Measurements from ENCODE around the gene NMUR1.

The NMUR1 gene

GRCh38 chr2:231554327-231554726, 24.1 kb upstream of the NMUR1 start:
- no peak for DNase-seq (ENCODE audit: low spot score)

DNA sequence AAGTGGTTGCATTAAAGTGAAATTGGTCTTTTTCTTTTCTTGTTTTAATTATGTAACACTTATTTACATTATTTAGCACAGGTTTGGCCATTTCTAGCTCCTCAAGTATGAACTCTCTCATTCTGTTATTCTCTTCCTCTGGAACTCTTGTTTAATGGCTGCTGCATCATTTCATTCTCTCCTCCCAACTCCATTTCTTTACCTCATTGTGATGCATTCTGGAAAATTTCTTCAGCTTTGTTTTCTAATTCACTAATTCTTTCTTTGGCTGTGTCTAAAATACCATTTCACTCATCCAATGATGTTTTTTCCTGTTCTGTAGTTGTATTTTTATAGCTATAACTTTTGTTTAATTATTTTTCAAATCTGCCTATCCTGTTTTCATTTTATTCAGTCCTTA, 22.5 kb upstream of the NMUR1 start:
- no peak for DNase-seq (ENCODE audit: low spot score)

DNA sequence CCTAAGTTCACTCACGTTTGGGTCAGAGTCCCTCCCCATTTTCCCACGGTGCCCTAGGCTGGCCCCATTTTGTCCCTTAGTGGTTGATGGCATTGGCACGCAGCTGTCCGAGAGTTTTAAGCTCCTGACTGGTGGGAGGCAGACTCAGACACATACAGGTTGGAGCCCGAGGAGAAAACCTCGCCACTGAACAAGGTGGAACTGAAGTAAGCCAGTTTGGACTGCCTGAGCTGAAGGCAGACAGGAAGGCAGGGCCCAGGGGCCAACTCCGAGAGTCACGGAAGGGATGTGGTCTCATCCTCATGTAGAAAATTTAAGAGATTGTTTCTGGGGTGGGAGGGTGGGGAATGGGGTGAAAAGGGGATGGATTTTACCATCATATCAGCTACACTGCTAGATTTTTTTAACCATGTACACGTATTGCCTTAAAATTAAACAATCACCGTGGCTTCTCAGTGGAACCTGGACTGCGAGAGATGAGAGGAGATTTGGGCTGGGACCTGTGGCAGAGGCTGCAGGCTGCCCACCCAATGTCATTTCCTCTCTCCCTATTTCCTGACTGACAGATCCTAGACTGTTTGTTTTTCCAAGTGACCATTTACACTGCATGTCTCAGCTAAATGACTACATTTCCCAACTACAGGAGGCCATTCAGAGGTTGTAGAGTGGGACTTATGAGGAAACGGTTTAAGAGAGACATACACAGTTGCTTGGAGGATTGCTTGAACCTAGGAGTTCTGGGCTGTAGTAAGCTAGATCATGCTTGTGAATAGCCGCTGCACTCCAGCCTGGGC, 19.4 kb upstream of the NMUR1 start:
- no peak for DNase-seq (ENCODE audit: low spot score)

GRCh38 chr2:231548752-231549151, 18.5 kb upstream of the NMUR1 start:
- DNase-seq (ENCODE audit: low spot score), result no peak

DNA sequence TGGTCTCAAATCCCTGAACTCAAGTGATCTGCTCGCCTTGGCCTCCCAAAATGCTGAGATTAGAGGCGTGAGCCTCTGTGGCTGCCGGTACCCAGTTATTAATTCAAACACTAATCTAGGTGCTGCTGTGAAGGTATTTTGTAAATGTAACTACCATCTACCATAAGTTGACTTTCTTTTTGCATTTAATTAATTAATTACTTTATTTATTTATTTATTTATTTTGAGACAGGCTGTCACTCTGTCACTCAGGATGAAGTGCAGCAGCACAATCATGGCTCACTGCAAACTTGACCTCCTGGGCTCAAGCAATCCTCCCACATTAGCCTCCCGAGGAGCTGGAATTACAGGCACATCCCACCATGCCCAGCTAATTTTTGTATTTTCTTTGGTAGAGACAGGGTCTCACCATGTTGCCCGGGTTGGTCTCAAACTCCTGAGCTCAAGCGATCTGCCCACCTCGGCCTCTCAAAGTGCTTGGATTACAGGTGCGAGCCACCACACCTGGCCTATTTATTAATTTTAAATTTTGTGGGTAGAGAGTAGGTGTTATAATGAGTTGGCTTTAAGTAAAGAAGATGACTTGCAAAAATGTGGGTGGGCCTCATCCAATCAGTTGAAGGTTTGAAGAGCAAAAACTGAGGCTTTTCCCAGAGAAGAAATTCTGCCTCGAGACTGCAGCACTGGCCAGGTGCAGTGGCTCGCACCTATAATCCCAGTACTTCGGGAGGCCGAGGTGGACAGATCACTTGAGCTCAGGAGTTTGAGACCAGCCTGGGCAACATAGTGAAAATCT, 17.3 kb upstream of the NMUR1 start:
- no peak for DNase-seq (ENCODE audit: low spot score)

- DNase-seq (ENCODE audit: low spot score), result no peak
These were observed 15.9 kb upstream of the NMUR1 start for GRCh38 chr2:231546014-231546715.

DNA sequence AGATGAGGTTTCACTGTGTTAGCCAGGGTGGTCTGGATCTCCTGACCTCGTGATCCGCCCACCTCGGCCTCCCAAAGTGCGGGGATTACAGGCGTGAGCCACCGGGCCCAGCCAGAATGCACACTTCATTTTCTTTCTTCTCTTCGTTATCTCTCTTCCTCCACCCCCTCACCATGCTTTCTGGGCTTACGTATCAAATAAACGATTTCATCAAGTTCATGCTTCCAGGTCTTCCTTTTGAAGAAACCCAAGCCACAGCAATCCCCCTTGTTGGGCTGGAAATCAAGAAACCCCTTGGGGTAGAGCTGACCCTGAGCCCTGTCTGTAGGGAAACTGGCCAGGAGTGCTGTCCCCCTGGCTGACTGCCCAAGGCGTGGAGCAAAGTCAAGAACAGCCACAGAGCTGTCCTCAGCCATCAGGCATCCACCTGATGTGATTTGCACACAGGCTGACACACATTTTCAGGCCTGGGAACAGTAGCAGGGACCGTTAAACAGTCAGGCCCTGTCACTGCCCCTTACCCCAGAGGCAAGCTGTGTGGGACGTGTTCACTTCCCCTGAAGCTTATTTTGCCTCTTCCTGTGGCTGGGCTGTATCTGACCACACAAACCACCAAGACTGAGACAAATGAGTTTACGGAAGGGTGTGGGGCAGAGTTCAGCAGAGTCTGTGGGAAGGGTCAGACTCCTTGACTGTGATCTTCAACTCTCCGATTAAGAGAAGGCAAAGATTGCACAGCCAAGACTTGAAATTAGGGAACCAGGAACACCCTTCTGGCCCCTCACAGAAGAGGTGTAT, 15.1 kb upstream of the NMUR1 start:
- DNase-seq (ENCODE audit: low spot score), result no peak

DNA sequence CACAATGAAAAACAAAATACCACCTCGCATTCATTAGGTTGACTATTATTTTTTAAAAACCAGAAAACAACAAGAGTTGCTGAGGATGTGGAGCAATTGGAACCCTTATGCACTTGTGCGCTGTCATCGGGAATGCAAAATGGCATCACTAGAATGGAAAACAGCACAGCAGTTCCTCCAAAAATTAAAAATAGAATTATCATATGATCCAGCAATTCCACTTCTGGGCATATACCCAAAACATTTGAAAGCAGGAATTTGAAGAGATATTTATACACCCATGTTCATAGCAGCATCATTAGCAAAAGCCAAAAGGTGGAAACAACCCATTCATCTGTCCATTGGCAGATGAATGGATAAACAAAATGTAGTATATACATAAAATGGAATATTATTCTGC, 11.9 kb upstream of the NMUR1 start:
- DNase-seq (ENCODE audit: low spot score), result peak; percentile 51

GRCh38 chr2:231541645-231542044, 11.4 kb upstream of the NMUR1 start:
- DNase-seq (ENCODE audit: low spot score), result no peak

DNA sequence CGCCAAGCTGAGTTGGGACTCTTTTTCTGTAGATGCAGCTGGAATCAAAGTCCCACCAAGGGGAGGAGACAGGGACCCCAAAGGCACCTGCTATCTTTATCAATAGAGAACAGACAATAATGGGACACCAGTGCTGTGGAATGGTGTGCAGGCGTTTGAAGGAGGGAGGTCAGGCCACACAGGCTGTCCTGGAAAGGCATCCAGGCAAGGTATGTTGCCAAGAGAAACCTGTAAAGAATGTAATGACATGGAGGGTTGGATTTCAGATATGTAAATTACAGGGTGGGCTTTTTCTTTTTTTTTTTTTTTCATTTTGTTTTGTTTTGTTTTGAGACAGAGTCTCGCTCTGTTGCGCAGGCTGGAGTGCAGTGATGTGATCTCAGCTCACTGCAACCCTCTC, 9.7 kb upstream of the NMUR1 start:
- no peak for DNase-seq (ENCODE audit: low spot score)

DNA sequence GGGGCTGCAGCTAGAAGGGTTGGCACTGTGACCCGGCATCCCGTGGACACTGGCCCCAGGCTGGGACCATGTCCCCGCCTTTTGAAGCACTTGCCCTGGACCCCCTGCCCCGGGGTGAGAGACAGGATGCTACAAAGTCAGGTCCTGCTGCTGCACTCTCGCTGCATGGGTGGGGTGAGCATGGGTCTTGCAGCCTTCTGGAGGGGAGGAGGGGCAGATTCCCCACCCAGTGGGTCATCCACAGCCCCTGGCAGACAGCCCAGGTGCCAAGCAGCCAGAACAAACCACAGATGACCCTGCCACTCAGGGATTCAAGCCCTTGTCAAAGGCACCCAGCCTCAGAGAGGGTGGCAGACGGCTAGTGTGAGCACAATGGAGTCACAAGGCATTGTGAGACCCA, 5.7 kb upstream of the NMUR1 start:
- DNase-seq (ENCODE audit: low spot score), result no peak

DNA sequence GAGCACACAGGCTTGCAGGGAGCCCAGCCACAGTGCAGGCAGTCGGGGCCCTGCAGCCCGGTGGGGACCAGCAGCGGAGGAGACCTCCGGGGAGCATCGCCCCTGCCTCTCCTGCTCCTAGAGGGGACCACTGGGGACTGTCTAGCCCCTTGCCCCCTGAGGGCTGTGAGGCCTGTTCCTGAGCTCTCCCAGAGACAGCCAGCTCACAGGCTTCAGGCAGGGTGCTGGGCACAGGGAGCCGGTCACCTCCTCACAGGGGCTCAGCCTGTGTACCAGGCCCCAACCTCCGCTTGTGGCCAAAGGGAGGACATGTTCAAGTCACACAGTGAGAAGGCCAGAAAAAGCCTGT, 3.5 kb upstream of the NMUR1 start:
- no peak for DNase-seq (ENCODE audit: low spot score)

DNA sequence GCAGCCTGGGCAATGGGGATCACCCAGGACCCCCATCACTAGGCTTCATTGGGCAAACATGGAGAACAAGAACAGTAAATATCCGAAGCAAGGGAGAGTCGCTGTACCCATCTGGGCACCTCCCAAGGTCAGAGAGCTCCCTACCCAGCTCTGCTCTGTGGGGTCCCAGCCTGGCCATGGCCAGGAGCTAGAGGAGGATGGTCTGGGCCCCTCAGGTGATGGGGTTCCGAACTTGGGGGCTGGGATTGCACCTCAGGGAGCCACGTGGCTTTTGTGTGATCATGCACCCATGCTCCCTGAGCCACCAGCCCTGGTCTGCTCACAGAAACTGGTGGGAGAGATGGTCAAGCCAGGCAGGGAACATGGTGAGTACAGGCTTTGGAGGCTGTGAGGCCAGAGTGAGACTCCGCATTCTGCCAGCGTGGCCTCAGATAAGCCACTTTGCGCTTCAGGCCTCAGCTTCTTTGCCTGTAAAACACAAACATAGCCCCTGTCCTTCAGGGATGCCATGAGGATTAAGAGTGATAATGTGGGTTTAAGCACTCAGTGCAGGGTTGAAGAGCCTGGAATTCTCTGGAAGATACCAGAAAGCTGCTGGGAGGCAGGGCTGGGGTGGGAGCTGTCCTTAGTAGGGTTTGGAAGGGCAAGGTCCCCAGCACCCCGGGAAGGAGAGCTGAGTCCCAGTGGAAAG, 3.0 kb upstream of the NMUR1 start:
- no peak for DNase-seq (ENCODE audit: low spot score)

- DNase-seq (ENCODE audit: low spot score), result no peak
These were observed 2.5 kb upstream of the NMUR1 start for GRCh38 chr2:231532756-231533035.

GRCh38 chr2:231531883-231532755, 1.9 kb upstream of the NMUR1 start:
- no peak for DNase-seq (ENCODE audit: low spot score)

- DNase-seq (ENCODE audit: low spot score), result no peak
These were observed 1.2 kb upstream of the NMUR1 start for GRCh38 chr2:231531466-231531865.

GRCh38 chr2:231528636-231529030, 1.6 kb downstream of the NMUR1 start:
- DNase-seq (ENCODE audit: low spot score), result no peak

DNA sequence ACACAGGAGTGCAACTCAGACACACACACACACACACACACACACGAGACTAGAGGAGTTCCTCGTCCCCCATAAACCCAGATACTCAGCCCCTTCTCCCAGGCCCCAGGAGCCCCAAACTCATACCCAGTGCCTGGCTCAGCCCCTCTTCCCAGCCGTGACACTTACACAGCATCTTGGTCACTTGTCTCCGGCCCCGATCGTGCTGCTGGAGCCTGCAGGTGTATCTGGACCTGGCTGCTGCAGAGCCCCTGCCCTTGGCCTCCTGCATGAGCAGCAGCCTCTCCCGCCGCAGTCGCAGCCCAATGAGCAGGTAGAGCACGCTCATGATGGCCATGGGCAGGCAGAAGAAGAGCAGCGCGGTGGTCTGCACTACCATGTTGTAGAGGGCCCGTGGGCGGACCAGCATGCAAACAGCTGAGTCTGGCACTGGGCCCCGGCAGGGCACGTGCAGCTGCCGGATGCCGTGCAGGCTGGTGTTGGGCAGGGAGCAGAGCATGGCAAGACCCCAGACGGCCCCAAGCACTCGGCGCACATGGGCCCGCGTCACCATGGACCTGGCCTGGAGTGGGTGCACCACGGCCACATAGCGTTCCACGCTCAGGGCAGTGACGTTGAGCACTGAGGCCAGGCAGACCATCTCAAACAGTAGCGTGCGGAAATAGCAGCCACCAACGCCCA, 2.1 kb downstream of the NMUR1 start:
- DNase-seq (ENCODE audit: low spot score), result no peak

DNA sequence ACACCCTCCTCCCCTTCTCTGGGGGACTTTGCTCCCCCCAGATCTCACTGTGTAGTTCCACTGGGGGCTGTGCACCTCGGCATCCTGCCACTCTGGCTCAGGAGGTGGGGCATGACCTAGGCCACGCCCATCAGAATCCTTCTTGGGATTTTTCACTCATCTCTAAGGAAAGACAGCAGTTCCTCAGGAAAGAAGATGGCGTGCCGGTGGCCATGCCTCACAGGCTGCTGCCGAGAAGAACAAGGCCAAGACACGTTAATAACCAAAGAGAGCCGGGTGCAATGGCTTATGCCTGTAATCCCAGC, 3.2 kb downstream of the NMUR1 start:
- no peak for DNase-seq (ENCODE audit: low spot score)

- DNase-seq (ENCODE audit: low spot score), result no peak
These were observed 3.7 kb downstream of the NMUR1 start for GRCh38 chr2:231526341-231527090.

All from cerebellar cortex (tissue), 1 donor.